GM19468 (cell line): ENCODE data around the gene CPN2.

Experiments
- ATAC-seq: cut with Tn5 transposase; IDR thresholded peaks from one replicate; pipeline ENCODE4 v1.9.1; 2021; ENCODE audit warnings: mild to moderate bottlenecking, moderate library complexity, moderate number of reproducible peaks; ENCODE audit not compliant: unreplicated experiment; ENCODE audit errors: extremely low read depth

Gene CPN2

GRCh38 chr3:194332858-194333211, 18.3 kb downstream of the CPN2 start:
- ATAC-seq, result no peak

- ATAC-seq, result no peak
Observed at GRCh38 chr3:194330579-194330978, 20.5 kb downstream of the CPN2 start.

GRCh38 chr3:194330160-194330559, 21.0 kb downstream of the CPN2 start:
- no peak for ATAC-seq

GRCh38 chr3:194329583-194329965, 21.6 kb downstream of the CPN2 start:
- ATAC-seq, result no peak

- ATAC-seq, result no peak
Observed at GRCh38 chr3:194328942-194329582, 22.1 kb downstream of the CPN2 start.

GRCh38 chr3:194328053-194328657, 23.0 kb downstream of the CPN2 start:
- ATAC-seq, result no peak

GRCh38 chr3:194327218-194328052, 23.7 kb downstream of the CPN2 start:
- ATAC-seq, result no peak

- no peak for ATAC-seq
Observed at GRCh38 chr3:194326968-194327217, 24.2 kb downstream of the CPN2 start.

- no peak for ATAC-seq
Observed at GRCh38 chr3:194326192-194326967, 24.7 kb downstream of the CPN2 start.

- no peak for ATAC-seq
Observed at GRCh38 chr3:194325424-194326153, 25.5 kb downstream of the CPN2 start.

- ATAC-seq, result no peak
Observed at GRCh38 chr3:194324823-194325327, 26.3 kb downstream of the CPN2 start.

GRCh38 chr3:194323785-194324735, 27.1 kb downstream of the CPN2 start:
- peak; percentile 53 for ATAC-seq

GRCh38 chr3:194322678-194323211, 28.4 kb downstream of the CPN2 start:
- ATAC-seq, result no peak

- ATAC-seq, result no peak
Observed at GRCh38 chr3:194321693-194322640, 29.2 kb downstream of the CPN2 start.

GRCh38 chr3:194320744-194321243, 30.3 kb downstream of the CPN2 start:
- no peak for ATAC-seq

GRCh38 chr3:194320100-194320499, 31.0 kb downstream of the CPN2 start:
- no peak for ATAC-seq

- no peak for ATAC-seq
Observed at GRCh38 chr3:194318511-194319161, 32.5 kb downstream of the CPN2 start.
